ENCODE measurements around the gene DPP6.
"Not testable (repeated sequence)": the region's sequence is repeated elsewhere in the genome, so short reads cannot be mapped to it uniquely, and the experiment has no call there.

GRCh38 chr7:154122720-154123119 is 70.5 kb downstream of the DPP6 start:
- not testable (repeated sequence) for TF ChIP-seq POLR2A (IDR thresholded peaks at IDR 0.05; ENCODE audit: extremely low read depth, insufficient read length); CTCF (IDR thresholded peaks at IDR 0.05; ENCODE audit: low read depth, low read length); MYC (IDR thresholded peaks at IDR 0.05; ENCODE audit: low read depth, low read length)
